GM12875 (cell line): Measurements from ENCODE around the gene DYRK2.
"Not testable (repeated sequence)": the region's sequence is repeated elsewhere in the genome, so short reads cannot be mapped to it uniquely, and the experiment has no call there.

Experiments used
- H3K4me3 ChIP-seq: one replicate; pipeline ENCODE4 v1.5.1; 2011; ENCODE audit warnings: low read depth, low read length, control low read depth
- CTCF ChIP-seq: IDR thresholded peaks from 2 replicates; pipeline ENCODE4 v1.5.1; 2011; ENCODE audit warnings: low read depth, mild to moderate bottlenecking, control low read depth, inconsistent platforms, low read length, moderate library complexity, borderline replicate concordance; ENCODE audit not compliant: insufficient read depth

DYRK2 gene

GRCh38 chr12:67669217-67669933 lies 20.8 kb downstream of the DYRK2 start:
- TF ChIP-seq CTCF = no peak
- no peak overlapping the region for H3K4me3 ChIP-seq

- no peak overlapping the region for H3K4me3 ChIP-seq
- no peak for TF ChIP-seq CTCF
Measured at GRCh38 chr12:67669934-67670631, 21.5 kb downstream of the DYRK2 start.

GRCh38 chr12:67671419-67671818 lies 22.9 kb downstream of the DYRK2 start:
- H3K4me3 ChIP-seq = no peak overlapping the region
- TF ChIP-seq CTCF = no peak

- no peak for TF ChIP-seq CTCF
- H3K4me3 ChIP-seq = no peak overlapping the region
Measured at GRCh38 chr12:67671892-67672291, 23.3 kb downstream of the DYRK2 start.

GRCh38 chr12:67672507-67672906 lies 24.0 kb downstream of the DYRK2 start:
- not testable (repeated sequence) for H3K4me3 ChIP-seq

- not testable (repeated sequence) for H3K4me3 ChIP-seq
Measured at GRCh38 chr12:67673509-67673908, 25.0 kb downstream of the DYRK2 start.

GRCh38 chr12:67674417-67674816 lies 25.9 kb downstream of the DYRK2 start:
- no peak for TF ChIP-seq CTCF
- H3K4me3 ChIP-seq = no peak overlapping the region

GRCh38 chr12:67676624-67677023 lies 28.1 kb downstream of the DYRK2 start:
- no peak for TF ChIP-seq CTCF
- H3K4me3 ChIP-seq = no peak overlapping the region
